Amygdala (tissue), 56 donors: ENCODE measurements around the gene KRTAP10-4.
"Not testable (repeated sequence)": the region's sequence is repeated elsewhere in the genome, so short reads cannot be mapped to it uniquely, and the experiment has no call there.

Source experiments
- DNase-seq, 56 donors: peaks; one replicate each; lab custom pipeline; 2025; lab: John Stamatoyannopoulos, UW

Gene KRTAP10-4, protein sequence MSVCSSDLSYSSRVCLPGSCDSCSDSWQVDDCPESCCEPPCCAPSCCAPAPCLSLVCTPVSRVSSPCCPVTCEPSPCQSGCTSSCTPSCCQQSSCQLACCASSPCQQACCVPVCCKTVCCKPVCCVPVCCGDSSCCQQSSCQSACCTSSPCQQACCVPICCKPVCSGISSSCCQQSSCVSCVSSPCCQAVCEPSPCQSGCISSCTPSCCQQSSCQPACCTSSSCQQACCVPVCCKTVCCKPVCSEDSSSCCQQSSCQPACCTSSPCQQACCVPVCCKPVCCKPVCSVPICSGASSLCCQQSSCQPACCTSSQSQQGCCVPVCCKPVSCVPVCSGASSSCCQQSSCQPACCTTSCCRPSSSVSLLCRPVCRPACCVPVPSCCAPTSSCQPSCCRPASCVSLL

GRCh38 chr21:44573630-44574456 is at the start of gene KRTAP10-4:
Gene KRTAP10-4, plus strand, starts transcription at chr21:44573729. Its CDS starts 30 bp downstream, at chr21:44573759.
- not testable (repeated sequence) for DNase-seq

- DNase-seq: no peak
These were observed 48.8 kb upstream of the KRTAP10-4 start for GRCh38 chr21:44524414-44525371.

GRCh38 chr21:44525391-44526095 is 48.0 kb upstream of the KRTAP10-4 start:
- no peak for DNase-seq

- DNase-seq: no peak
These were observed 47.2 kb upstream of the KRTAP10-4 start for GRCh38 chr21:44526096-44526997.

GRCh38 chr21:44527156-44527982 is 46.2 kb upstream of the KRTAP10-4 start:
- no peak for DNase-seq

- no peak for DNase-seq
These were observed 45.4 kb upstream of the KRTAP10-4 start for GRCh38 chr21:44527983-44528633.

- DNase-seq: no peak
These were observed 44.9 kb upstream of the KRTAP10-4 start for GRCh38 chr21:44528634-44528995.

GRCh38 chr21:44529011-44529421 is 44.5 kb upstream of the KRTAP10-4 start:
- no peak for DNase-seq

DNA sequence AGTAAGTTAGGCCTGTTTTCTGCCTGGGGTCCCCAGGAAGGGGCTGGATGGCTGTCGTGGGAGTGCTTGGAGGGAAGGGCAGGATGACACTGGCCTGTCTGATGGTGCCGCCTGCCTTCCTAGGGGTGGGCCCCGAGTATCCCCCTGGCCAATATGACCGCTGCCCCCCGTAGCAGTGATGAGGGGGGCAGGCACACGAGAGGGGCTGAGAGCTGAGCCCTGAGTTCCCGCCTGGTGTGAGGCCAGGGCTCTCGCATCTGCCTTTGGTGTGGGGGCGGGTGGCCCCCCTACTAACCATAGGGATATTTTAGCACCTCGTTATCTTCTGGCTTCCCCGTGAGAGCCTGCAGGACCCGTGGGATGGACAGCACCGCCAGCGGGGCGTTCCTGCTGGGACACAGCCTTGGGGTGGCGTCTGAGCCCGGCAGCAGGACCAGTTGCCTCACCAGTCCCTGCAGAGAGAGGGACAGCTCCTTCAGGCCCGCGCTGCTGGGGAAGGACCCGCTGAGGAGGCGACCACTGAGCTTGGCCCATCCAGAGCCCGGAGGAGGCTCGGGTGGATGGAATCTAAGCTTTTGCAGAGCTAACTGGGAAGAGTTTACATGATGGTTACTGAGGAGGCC is 43.9 kb upstream of the KRTAP10-4 start:
- DNase-seq: no peak

- DNase-seq: no peak
These were observed 43.2 kb upstream of the KRTAP10-4 start for GRCh38 chr21:44530221-44530902.

GRCh38 chr21:44530903-44531605 is 42.5 kb upstream of the KRTAP10-4 start:
- no peak for DNase-seq

- no peak for DNase-seq
These were observed 41.6 kb upstream of the KRTAP10-4 start for GRCh38 chr21:44531606-44532564.

DNA sequence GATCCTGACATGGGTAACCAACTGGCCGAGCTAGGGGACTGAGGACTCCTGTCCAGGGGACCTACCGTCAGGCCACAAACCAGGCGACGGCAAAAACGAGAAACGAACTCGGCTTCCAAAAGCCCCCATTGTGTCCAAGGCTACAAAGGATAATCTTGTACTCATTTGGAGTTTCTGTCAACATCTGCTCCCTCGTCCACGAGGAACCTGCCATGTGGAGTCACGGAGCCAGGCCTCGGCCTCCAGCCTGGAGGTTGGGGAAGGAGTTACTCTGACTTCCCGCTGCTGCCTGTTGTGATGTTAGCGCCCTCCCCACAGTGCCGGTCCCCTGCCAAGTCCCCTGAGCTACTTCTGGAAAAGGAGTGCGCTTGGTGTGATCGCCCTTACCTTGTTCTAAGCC is 40.8 kb upstream of the KRTAP10-4 start:
- DNase-seq: no peak

GRCh38 chr21:44533121-44533890 is 40.2 kb upstream of the KRTAP10-4 start:
- no peak for DNase-seq
